K562 (cell line): ENCODE results near the gene COX19. TPM values are rescaled to one million over a fixed set of nuclear protein-coding genes. Genes with fewer than 3 reads are reported as not detected.
A peak's percentile ranks its signal among the peaks of the same experiment; 100 is the strongest.

Source experiments
- AFF4 ChIP-seq: sonication (generic); formaldehyde crosslinking; IDR thresholded peaks from 2 replicates; pipeline ENCODE4 v1.8.0; 2023; ENCODE audit warnings: mild to moderate bottlenecking, missing genetic modification reagents
- E2F8 ChIP-seq: fragments of 450-650 bp; IDR thresholded peaks from 2 replicates; pipeline ENCODE4 v1.7.1; 2018; ENCODE audit warnings: mild to moderate bottlenecking, low read depth; ENCODE audit not compliant: partially characterized antibody
- EGR1 ChIP-seq: fragments of 450-650 bp; conservative IDR thresholded peaks from 2 replicates; pipeline ENCODE4 v1.6.1; 2017; ENCODE audit warnings: mild to moderate bottlenecking
- ETV6 ChIP-seq, 3 experiments: fragments of 150-350 bp in 1 of 3; sonication (generic) in 1 of 3; formaldehyde crosslinking in 1 of 3; IDR thresholded peaks; 2 replicates each; pipeline versions ENCODE4 v1.6.1 to v1.8.0; 2014 to 2022; ENCODE audit warnings: borderline replicate concordance in 2 of 3, low read depth in 2 of 3, antibody characterized with exemption in 1 of 3, low read length in 1 of 3, mild to moderate bottlenecking in 1 of 3, missing genetic modification reagents in 1 of 3
- FOXP1 ChIP-seq: sonication (generic); formaldehyde crosslinking; IDR thresholded peaks from 2 replicates; pipeline ENCODE4 v1.8.0; 2022; ENCODE audit warnings: mild to moderate bottlenecking, missing genetic modification reagents
- GABPB1 ChIP-seq: sonication (generic); formaldehyde crosslinking; IDR thresholded peaks from 2 replicates; pipeline ENCODE4 v1.8.0; 2022; ENCODE audit warnings: mild to moderate bottlenecking, missing genetic modification reagents
- HCFC1 ChIP-seq: IDR thresholded peaks from 2 replicates; pipeline ENCODE4 v1.6.1; 2012; ENCODE audit warnings: low read depth, low read length, improper control_type of control experiment
- HLTF ChIP-seq: fragments of 450-650 bp; IDR thresholded peaks from 2 replicates; pipeline ENCODE4 v1.6.1; 2016
- JUND ChIP-seq, 2 experiments: IDR thresholded peaks; 2 replicates in 1 of 2; 3 replicates in 1 of 2; pipeline ENCODE4 v1.6.1; 2011; ENCODE audit warnings: borderline replicate concordance in 2 of 2, low read depth in 2 of 2, low read length in 2 of 2, improper control_type of control experiment in 1 of 2, missing biosample characterization in 1 of 2, missing genetic modification characterization in 1 of 2, missing genetic modification reagents in 1 of 2
- MEF2D ChIP-seq: conservative IDR thresholded peaks from 2 replicates; pipeline ENCODE4 v1.6.1; 2016; ENCODE audit warnings: low read depth, missing genetic modification characterization, missing compliant biosample characterization
- MTA3 ChIP-seq: fragments of 450-650 bp; formaldehyde crosslinking; IDR thresholded peaks from 2 replicates; pipeline ENCODE4 v1.6.1; 2017; ENCODE audit warnings: mild to moderate bottlenecking, borderline replicate concordance
- NELFE ChIP-seq: IDR thresholded peaks from 2 replicates; pipeline ENCODE4 v1.6.1; 2011; ENCODE audit warnings: mild to moderate bottlenecking; ENCODE audit not compliant: insufficient read depth, insufficient read length
- POLR2AphosphoS5 ChIP-seq: IDR thresholded peaks from 2 replicates; pipeline ENCODE4 v1.6.1; 2011; ENCODE audit warnings: mild to moderate bottlenecking, low read depth, low read length, moderate library complexity; ENCODE audit not compliant: control insufficient read depth, insufficient read depth
- RBM22 ChIP-seq: fragments of 200-400 bp; formaldehyde crosslinking; IDR thresholded peaks from 2 replicates; pipeline ENCODE4 v1.6.1; 2018; ENCODE audit warnings: low read length, low read depth; ENCODE audit not compliant: poor library complexity, severe bottlenecking
- SMAD3 ChIP-seq: fragments of 450-650 bp; formaldehyde crosslinking; conservative IDR thresholded peaks from 2 replicates; pipeline ENCODE4 v1.4.0; 2020; ENCODE audit warnings: mild to moderate bottlenecking
- TBL1XR1 ChIP-seq, 2 experiments: IDR thresholded peaks; 2 replicates each; pipeline ENCODE4 v1.6.1; 2012; ENCODE audit warnings: improper control_type of control experiment in 2 of 2, low read length in 2 of 2, mild to moderate bottlenecking in 1 of 2
- TBP ChIP-seq: optimal IDR thresholded peaks from 2 replicates; pipeline ENCODE3; 2011; ENCODE audit warnings: low read depth, low read length, improper control_type of control experiment
- ZBTB7A ChIP-seq: IDR thresholded peaks from 2 replicates; pipeline ENCODE4 v1.6.1; 2011; ENCODE audit warnings: low read depth, mild to moderate bottlenecking, low read length, moderate library complexity, borderline replicate concordance; ENCODE audit not compliant: control insufficient read depth
- polyA plus RNA-seq, 8 experiments: library from polyadenylated mRNA; depleted of rRNA in 4 of 8; stranded (reverse) in 5 of 8; unstranded in 3 of 8; fragments of >200 nt; fragmentation: Nextera tagmentation in 2 of 8; fragmentation: Illumina TruSeq in 1 of 8; extraction: Ambion mirVana in 2 of 8; extraction: Trizol in 1 of 8; gene quantifications; 2 replicates each; pipeline versions ENCODE4 v1.2.1 to v1.2.3, GENCODE V29; 2011 to 2014; ENCODE audit warnings: inconsistent platforms in 1 of 8, missing spikeins in 1 of 8
- total RNA-seq, 7 experiments: library from RNA; depleted of rRNA in 6 of 7; stranded (reverse); fragments of >200 nt in 6 of 7; fragmentation: Illumina TruSeq in 2 of 7; extraction: Trizol in 2 of 7; gene quantifications; 2 replicates each; pipeline versions ENCODE4 v1.2.1 to v1.2.3, GENCODE V29; 2011 to 2021; ENCODE audit warnings: low replicate concordance in 1 of 7

The COX19 gene
- total and polyA plus RNA-seq, 9 of the 15 experiments (the other 6 are each of a cell fraction or from before 2014, with no cell fraction given) = 5.2 to 10.5 (median 7.9) TPM

GRCh38 chr7:992709-993607 lies 17.6 kb upstream of the COX19 start (continued):
- peak; percentile 25; the same call in 1 of the 2 replicates for TF ChIP-seq AFF4 (CRISPR knock-in tag)
- TF ChIP-seq GABPB1 (CRISPR knock-in tag) = peak; percentile 81
- no peak for TF ChIP-seq NELFE
- TF ChIP-seq HCFC1 = peak; percentile 52; the same call in 1 of the 2 replicates
- TF ChIP-seq TBL1XR1 (IDR thresholded peaks at IDR 0.05; ENCODE audit: low read length in 2 of 2) = 0 out of 4 replicates have a peak, but pooled peaks have one; percentile 30 to 36
- peak; percentile 61; the same call in 1 of the 2 replicates for TF ChIP-seq JUND (IDR thresholded peaks at IDR 0.05; ENCODE audit: borderline replicate concordance, low read depth, low read length)
- TF ChIP-seq JUND (tag; IDR thresholded peaks at IDR 0.05; ENCODE audit: borderline replicate concordance, low read depth, low read length) = no peak; the same call in 2 of the 3 replicates
- TF ChIP-seq SMAD3 = no peak
- TF ChIP-seq MEF2D (tag) = no peak
- TF ChIP-seq EGR1 = peak; percentile 71
- TF ChIP-seq ZBTB7A = peak; percentile 87
- 0 out of 2 replicates have a peak, but pooled peaks have one; percentile 46 for TF ChIP-seq HLTF
- TF ChIP-seq FOXP1 (CRISPR knock-in tag) = peak; percentile 85; the same call in 1 of the 2 replicates
- TF ChIP-seq ETV6 (IDR thresholded peaks at IDR 0.05; ENCODE audit: borderline replicate concordance in 1 of 2, low read depth in 2 of 2, low read length in 1 of 2) = peak in 1 of 2 experiments; percentile 41; a peak in 1 of 4 replicates
- TF ChIP-seq ETV6 (CRISPR knock-in tag; IDR thresholded peaks at IDR 0.05; ENCODE audit: borderline replicate concordance) = no peak
- TF ChIP-seq MTA3 = peak; percentile 44; the same call in 1 of the 2 replicates
- no peak for TF ChIP-seq POLR2AphosphoS5
- peak; percentile 38 for TF ChIP-seq E2F8
- TF ChIP-seq RBM22 = peak; percentile 82
- TF ChIP-seq TBP = peak; percentile 31
